ENCODE results near the gene PARN.

Gene PARN

DNA sequence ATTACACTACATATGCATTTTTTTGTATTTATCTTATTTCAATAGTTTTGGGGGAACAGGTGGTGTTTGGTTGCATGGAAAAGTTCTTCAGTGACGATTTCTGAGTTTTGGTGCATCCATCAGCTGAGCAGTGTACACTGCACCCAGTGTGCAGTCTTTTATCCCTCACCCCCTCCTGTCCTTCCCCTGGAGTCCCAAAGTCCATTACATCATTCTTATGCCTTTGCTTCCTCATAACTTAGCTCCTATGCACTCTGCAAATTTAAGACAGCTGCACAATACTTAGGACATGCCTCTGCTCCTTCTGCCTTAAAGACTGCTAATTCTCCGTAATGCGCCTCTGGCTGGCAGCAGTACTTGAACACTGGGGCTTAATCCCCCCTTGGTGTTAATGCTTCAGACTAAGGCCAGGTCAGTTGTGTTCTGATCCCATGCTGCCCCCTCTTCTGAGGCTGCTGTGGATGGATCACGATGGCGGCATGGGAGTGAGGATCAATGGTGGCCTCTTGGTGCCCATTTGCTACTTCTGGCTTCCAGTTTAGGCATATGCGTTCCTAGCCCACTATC lies 146.2 kb downstream of the PARN start:
- DNase-seq (ENCODE audit: low read depth), result no peak
- TF ChIP-seq CTCF (IDR thresholded peaks at IDR 0.05; ENCODE audit: low read depth, low read length) (no peak), MYC (IDR thresholded peaks at IDR 0.05; ENCODE audit: low read depth, low read length) (no peak), POLR2A (IDR thresholded peaks at IDR 0.05; ENCODE audit: extremely low read depth, insufficient read length) (no peak)
- TF ChIP-seq, protein P1, sequence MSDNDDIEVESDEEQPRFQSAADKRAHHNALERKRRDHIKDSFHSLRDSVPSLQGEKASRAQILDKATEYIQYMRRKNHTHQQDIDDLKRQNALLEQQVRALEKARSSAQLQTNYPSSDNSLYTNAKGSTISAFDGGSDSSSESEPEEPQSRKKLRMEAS (IDR thresholded peaks at IDR 0.05; ENCODE audit: low read depth, low read length), result no peak

DNA sequence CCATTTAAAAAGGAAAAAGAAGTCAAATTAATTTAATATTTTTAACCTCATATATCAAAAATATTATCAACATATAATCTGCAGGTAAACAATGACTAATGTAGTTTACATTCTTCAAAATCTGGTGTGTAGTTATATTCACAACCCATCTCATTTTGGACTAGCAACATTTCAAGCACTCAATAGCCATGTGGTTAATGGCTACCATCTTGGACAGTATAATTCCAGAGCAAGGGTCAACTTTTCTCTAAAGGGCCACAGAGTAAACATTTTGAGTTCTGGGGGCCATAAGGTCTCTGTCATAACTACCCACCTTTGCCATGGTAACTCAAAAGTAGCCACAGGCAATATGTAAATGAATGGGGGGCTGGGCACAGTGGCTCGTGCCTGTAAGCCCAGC lies 153.9 kb downstream of the PARN start:
- TF ChIP-seq POLR2A (IDR thresholded peaks at IDR 0.05; ENCODE audit: extremely low read depth, insufficient read length) (no peak), CTCF (IDR thresholded peaks at IDR 0.05; ENCODE audit: low read depth, low read length) (no peak)
- no peak for DNase-seq (ENCODE audit: low read depth)
- no peak overlapping the region for H3K4me3 ChIP-seq (ENCODE audit: low read depth, low read length)

More for the DNA sequence above, 146.2 kb downstream of the PARN start:
- no peak overlapping the region for H3K4me3 ChIP-seq (ENCODE audit: low read depth, low read length)

GRCh38 chr16:14475370-14476139 lies 154.5 kb downstream of the PARN start:
- no peak overlapping the region for H3K4me3 ChIP-seq (ENCODE audit: low read depth, low read length)
- DNase-seq (ENCODE audit: low read depth), result no peak
- TF ChIP-seq, protein P1 (IDR thresholded peaks at IDR 0.05; ENCODE audit: low read depth, low read length), result no peak
- TF ChIP-seq CTCF (IDR thresholded peaks at IDR 0.05; ENCODE audit: low read depth, low read length) (no peak), POLR2A (IDR thresholded peaks at IDR 0.05; ENCODE audit: extremely low read depth, insufficient read length) (no peak), MYC (IDR thresholded peaks at IDR 0.05; ENCODE audit: low read depth, low read length) (no peak)

- no peak overlapping the region for H3K4me3 ChIP-seq (ENCODE audit: low read depth, low read length)
Measured at GRCh38 chr16:14473488-14473887, 156.6 kb downstream of the PARN start.

DNA sequence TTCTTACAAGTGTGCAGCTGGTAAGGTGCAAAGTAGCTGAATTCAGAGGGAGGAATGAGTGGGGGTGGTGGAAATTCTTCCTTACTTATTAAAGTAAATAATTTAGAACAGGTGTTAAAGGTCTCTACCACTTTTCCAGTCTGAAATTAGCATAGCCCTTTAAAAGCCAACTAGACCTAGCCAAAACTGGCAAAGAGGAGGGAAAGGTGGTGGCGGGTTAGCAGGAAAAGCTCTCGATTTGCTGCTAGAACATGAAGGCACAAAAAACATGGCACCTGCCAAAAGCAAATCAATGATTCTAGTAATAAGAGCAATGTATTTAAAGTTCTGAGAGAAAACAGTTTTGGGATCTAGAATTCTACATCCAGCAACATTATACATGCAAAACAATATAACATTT lies 157.7 kb downstream of the PARN start:
- TF ChIP-seq POLR2A (IDR thresholded peaks at IDR 0.05; ENCODE audit: extremely low read depth, insufficient read length) (no peak), CTCF (IDR thresholded peaks at IDR 0.05; ENCODE audit: low read depth, low read length) (no peak), MYC (IDR thresholded peaks at IDR 0.05; ENCODE audit: low read depth, low read length) (no peak)
- TF ChIP-seq, protein P1 (IDR thresholded peaks at IDR 0.05; ENCODE audit: low read depth, low read length), result no peak

More at GRCh38 chr16:14473488-14473887, 156.6 kb downstream of the PARN start:
- DNase-seq (ENCODE audit: low read depth), result no peak
- no peak for TF ChIP-seq POLR2A (IDR thresholded peaks at IDR 0.05; ENCODE audit: extremely low read depth, insufficient read length)
- no peak for TF ChIP-seq CTCF (IDR thresholded peaks at IDR 0.05; ENCODE audit: low read depth, low read length)
- no peak for TF ChIP-seq MYC (IDR thresholded peaks at IDR 0.05; ENCODE audit: low read depth, low read length)
- TF ChIP-seq, protein P1 (IDR thresholded peaks at IDR 0.05; ENCODE audit: low read depth, low read length), result no peak

More for the DNA sequence above, 157.7 kb downstream of the PARN start:
- DNase-seq (ENCODE audit: low read depth), result no peak
- no peak overlapping the region for H3K4me3 ChIP-seq (ENCODE audit: low read depth, low read length)
